Measurements from ENCODE around the gene BATF3. TPM values are rescaled to one million over a fixed set of nuclear protein-coding genes. Genes with fewer than 3 reads are reported as not detected.

The BATF3 gene
- total RNA-seq, 1 experiment from 2014 or later, result 1.3 TPM

DNA sequence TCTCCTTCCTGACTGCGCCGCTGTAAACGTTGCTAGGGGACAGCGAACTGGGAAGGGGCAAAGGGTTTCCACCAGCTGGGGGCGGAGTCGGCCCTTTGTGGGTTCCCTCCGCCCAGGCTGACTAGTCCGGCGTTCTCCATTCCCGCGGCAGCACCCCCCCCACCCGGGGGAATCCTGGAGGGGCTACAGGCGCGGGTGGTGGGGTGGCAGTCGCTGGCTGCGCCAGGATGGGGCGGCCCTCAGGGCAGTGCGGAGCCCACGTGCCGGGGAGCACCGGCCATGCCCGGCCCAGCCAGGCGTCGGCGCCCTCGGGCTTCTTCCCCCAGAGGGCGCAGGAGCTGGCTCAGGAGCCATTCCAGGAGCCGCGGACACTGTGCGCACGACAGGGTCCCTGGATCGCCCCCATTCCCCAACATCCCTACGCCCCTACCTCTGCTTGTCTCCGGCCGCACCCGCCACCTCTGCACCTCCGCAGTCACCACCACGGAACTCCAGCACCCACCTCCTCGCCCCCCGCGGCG is 476 bp downstream of the BATF3 start:
- no peaks in the 10 kb centered on the region for H4K20me1 ChIP-seq (ENCODE audit: insufficient read depth)
- ChIA-PET POLR2A (ENCODE audit: unreplicated experiment) (no interaction called here), CTCF (interaction anchor here (0.6 kb wide), 3 partner anchors 68 to 222 kb away, joined by 3 to 4 read pairs (median 3); no protein-coding TSS in a partner anchor)
- H3K36me3 ChIP-seq (ENCODE audit: low read depth), result no peaks in the 10 kb centered on the region
- peak overlapping the region; percentile 70 for H2AFZ ChIP-seq
- peak in 1 of 2 experiments; percentile 43 for DNase-seq
- peak overlapping the region; percentile 87 for H3K4me2 ChIP-seq
- intact Hi-C loops (cut with micrococcal nuclease; ENCODE audit: unreplicated experiment), result loop anchor here (2.0 kb wide), 1 partner anchor 32 kb away; no protein-coding TSS in a partner anchor
- peaks cover 14% of the 10 kb centered on the region; the same call in 1 of the 2 replicates for H3F3A ChIP-seq (ENCODE audit: insufficient read depth, low read depth)
- H3K9me3 ChIP-seq (ENCODE audit: insufficient read depth, low read depth), result no peaks in the 10 kb centered on the region
- 0 out of 2 replicates have a peak, but pooled peaks cover 6% of the 10 kb centered on the region for H3K4me1 ChIP-seq (replicated peaks; ENCODE audit: insufficient read depth)
- H3K27ac ChIP-seq, result no peak overlapping the region
- no peak for TF ChIP-seq EZH2 (IDR thresholded peaks at IDR 0.05; ENCODE audit: low read depth)
- TF ChIP-seq, protein P1, sequence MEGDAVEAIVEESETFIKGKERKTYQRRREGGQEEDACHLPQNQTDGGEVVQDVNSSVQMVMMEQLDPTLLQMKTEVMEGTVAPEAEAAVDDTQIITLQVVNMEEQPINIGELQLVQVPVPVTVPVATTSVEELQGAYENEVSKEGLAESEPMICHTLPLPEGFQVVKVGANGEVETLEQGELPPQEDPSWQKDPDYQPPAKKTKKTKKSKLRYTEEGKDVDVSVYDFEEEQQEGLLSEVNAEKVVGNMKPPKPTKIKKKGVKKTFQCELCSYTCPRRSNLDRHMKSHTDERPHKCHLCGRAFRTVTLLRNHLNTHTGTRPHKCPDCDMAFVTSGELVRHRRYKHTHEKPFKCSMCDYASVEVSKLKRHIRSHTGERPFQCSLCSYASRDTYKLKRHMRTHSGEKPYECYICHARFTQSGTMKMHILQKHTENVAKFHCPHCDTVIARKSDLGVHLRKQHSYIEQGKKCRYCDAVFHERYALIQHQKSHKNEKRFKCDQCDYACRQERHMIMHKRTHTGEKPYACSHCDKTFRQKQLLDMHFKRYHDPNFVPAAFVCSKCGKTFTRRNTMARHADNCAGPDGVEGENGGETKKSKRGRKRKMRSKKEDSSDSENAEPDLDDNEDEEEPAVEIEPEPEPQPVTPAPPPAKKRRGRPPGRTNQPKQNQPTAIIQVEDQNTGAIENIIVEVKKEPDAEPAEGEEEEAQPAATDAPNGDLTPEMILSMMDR (conservative IDR thresholded peaks at IDR 0.05), result peak; percentile 59; the same call in 1 of the 2 replicates
- H3K27me3 ChIP-seq (ENCODE audit: insufficient read depth, low read depth), result peaks cover 46% of the 10 kb centered on the region
- H3K4me3 ChIP-seq, result peak overlapping the region; percentile 58
- no peaks in the 10 kb centered on the region for H3K79me2 ChIP-seq (ENCODE audit: low read depth)
- no peaks in the 10 kb centered on the region for H3K9me2 ChIP-seq (ENCODE audit: insufficient read depth)
- no TSS peak for BruUV-seq (replicated peaks)

DNA sequence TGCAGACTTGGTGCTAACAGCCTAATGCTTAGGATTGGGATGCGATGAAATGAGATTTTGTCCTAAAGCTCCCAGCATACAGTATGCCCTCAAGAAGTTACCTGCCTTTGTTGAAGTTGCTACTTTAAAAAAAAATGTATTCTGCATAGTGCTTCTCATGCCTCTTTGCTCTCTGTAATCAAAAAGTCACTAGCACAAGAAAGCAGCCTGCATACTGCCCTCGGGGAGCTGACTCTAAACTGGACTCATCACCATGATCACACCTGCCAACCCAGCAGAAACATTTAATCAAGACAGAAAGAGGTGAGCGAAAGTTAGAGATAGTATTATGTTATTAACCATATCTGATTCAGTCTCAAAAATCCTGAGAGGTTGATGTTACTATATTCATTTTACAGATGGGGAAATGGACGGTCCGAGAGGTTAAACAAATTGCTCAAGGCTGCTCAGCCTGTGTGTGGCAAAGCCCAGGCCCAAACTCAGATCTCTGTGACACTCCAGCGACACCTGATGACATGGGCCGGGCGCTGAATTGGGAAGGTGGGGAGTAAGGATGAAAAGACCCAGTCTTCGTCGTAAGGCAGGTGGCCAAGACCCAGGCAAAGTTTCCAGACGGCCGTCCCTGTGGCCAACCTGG is 1.1 kb downstream of the BATF3 start:
- H3K4me1 ChIP-seq (replicated peaks; ENCODE audit: insufficient read depth), result 0 out of 2 replicates have a peak, but pooled peaks cover 6% of the 10 kb centered on the region
- peak overlapping the region; percentile 58 for H3K4me3 ChIP-seq
- intact Hi-C loops (cut with micrococcal nuclease; ENCODE audit: unreplicated experiment), result loop anchor here (2.0 kb wide), 1 partner anchor 32 kb away; no protein-coding TSS in a partner anchor
- no peaks in the 10 kb centered on the region for H4K20me1 ChIP-seq (ENCODE audit: insufficient read depth)
- no peak overlapping the region for H3K27ac ChIP-seq
- CTCF ChIA-PET, result no interaction called here
- no peaks in the 10 kb centered on the region for H3K79me2 ChIP-seq (ENCODE audit: low read depth)
- H3K9me2 ChIP-seq (ENCODE audit: insufficient read depth), result no peaks in the 10 kb centered on the region
- peaks cover 14% of the 10 kb centered on the region; the same call in 1 of the 2 replicates for H3F3A ChIP-seq (ENCODE audit: insufficient read depth, low read depth)
- peak overlapping the region; percentile 87 for H3K4me2 ChIP-seq
- TF ChIP-seq EZH2 (IDR thresholded peaks at IDR 0.05; ENCODE audit: low read depth), result no peak
- TF ChIP-seq, protein P1 (conservative IDR thresholded peaks at IDR 0.05), result no peak
- POLR2A ChIA-PET (ENCODE audit: unreplicated experiment), result no interaction called here
- peaks cover 52% of the 10 kb centered on the region for H3K27me3 ChIP-seq (ENCODE audit: insufficient read depth, low read depth)
- H2AFZ ChIP-seq, result 0 out of 2 replicates have a peak overlapping the region, but pooled peaks have one; percentile 70
- DNase-seq, result no peak
- no peaks in the 10 kb centered on the region for H3K9me3 ChIP-seq (ENCODE audit: insufficient read depth, low read depth)
- no peaks in the 10 kb centered on the region for H3K36me3 ChIP-seq (ENCODE audit: low read depth)
- BruUV-seq (replicated peaks), result no TSS peak

DNA sequence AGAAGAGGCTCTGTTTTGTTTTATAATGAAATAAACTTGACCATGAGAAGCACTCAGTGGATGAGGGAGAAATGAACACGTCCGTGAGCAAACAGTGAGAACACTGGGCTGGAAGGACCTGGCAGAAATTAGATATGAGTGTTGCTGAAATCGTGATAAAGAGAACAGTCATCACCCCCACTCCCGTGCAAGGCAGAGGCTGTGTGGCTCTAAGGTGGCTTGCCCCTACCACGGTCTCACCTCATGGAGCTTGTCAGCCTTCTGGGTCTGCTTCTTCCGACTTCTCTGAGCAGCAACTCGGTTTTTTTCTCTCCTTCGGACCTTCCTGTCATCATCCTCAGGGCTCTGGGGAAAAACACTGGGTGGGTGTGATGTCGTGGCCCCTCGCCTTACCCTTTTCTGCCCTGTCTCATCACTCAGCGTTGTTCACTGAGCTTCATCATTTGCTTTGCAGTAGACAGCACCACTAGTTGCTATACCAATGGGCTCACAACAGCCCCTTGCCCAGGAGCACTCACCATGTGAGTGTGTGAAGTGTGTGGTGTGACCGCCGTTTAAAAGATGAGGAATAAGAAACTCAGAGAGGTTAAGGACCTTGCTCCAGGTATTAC is 2.8 kb downstream of the BATF3 start:
- ChIA-PET CTCF (no interaction called here), POLR2A (ENCODE audit: unreplicated experiment) (no interaction called here)
- Histone ChIP-seq H4K20me1 (ENCODE audit: insufficient read depth) (no peaks in the 10 kb centered on the region), H3K27ac (no peak overlapping the region), H3K4me1 (replicated peaks; ENCODE audit: insufficient read depth) (0 out of 2 replicates have a peak, but pooled peaks cover 6% of the 10 kb centered on the region), H3K27me3 (ENCODE audit: insufficient read depth, low read depth) (peaks cover 68% of the 10 kb centered on the region), H3K9me2 (ENCODE audit: insufficient read depth) (no peaks in the 10 kb centered on the region), H2AFZ (no peak overlapping the region), H3K4me3 (no peak overlapping the region), H3K36me3 (ENCODE audit: low read depth) (no peaks in the 10 kb centered on the region), H3K79me2 (ENCODE audit: low read depth) (no peaks in the 10 kb centered on the region), H3K4me2 (no peak overlapping the region), H3K9me3 (ENCODE audit: insufficient read depth, low read depth) (no peaks in the 10 kb centered on the region), H3F3A (ENCODE audit: insufficient read depth, low read depth) (peaks cover 10% of the 10 kb centered on the region; the same call in 1 of the 2 replicates)
- no TSS peak for BruUV-seq (replicated peaks)
- no peak for DNase-seq
- no peak for TF ChIP-seq EZH2 (IDR thresholded peaks at IDR 0.05; ENCODE audit: low read depth)
- TF ChIP-seq, protein P1 (conservative IDR thresholded peaks at IDR 0.05), result no peak
- intact Hi-C loops (cut with micrococcal nuclease; ENCODE audit: unreplicated experiment), result no loop called here
